Germinal center (tissue), 1 donor: ENCODE results near the gene ZFP36L1.

Experiments
- DNase-seq: peaks from one replicate; pipeline ENCODE4 v3.0.0; 2012; ENCODE audit warnings: mixed read lengths, low spot score

ZFP36L1 gene

DNA sequence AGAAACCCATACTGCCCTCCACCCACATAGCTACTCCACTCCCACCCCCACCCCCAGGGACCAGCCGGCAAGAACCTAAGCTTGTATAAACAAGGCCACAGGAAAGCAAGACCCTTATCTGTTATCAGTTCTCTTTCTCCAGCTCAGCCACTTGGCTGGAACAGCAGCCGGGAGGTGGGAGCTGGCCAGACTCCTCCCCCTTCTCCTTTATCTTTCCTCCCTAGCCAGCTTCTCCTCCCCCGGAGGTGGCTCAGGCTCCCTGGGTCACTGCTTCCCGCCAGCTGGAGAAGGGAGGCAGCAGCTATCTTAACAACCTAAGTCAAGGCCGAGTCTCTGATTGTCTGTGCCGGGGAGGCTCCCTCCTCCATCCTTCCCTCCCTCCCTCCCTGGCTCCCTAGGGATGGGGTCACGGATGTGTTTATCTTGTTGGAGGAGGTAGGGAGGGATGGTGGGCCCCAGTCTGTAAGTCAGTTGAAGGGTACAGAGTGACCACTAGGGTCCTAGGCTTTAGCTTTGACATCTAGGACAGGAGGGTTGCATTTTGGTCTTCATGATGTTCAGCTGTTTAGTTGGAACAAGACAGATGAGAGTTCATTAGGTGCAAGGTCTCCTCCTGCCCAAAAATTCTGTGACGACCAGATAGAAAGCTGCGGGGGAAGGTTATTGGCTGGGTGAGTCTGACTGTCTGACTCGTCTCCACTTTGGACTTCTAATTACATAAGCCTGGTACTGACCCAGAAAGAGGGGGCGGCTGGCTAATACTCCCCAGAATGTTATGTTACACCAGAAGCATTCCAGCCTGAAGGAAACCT is 29.7 kb downstream of the ZFP36L1 start:
- no peak for DNase-seq

DNA sequence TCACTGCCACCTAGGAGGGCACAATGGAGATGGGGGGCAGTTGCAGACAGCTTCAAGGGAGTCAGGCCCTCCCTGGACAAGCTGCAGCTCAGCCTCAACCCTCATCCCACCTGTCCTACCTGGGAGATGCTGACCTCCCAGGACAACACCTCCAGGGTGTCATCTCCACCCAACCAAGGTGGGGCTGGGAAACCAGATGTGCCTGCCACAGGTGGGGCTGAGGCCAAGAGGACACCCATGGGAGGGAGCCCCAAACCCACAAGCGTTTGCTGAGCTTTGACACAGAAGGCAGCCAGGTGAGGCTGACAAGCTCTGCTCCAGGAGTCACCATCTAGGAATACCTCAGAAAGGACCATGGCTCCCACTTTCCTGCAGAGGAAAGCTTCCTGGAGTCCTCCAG is 31.5 kb downstream of the ZFP36L1 start:
- no peak for DNase-seq

DNA sequence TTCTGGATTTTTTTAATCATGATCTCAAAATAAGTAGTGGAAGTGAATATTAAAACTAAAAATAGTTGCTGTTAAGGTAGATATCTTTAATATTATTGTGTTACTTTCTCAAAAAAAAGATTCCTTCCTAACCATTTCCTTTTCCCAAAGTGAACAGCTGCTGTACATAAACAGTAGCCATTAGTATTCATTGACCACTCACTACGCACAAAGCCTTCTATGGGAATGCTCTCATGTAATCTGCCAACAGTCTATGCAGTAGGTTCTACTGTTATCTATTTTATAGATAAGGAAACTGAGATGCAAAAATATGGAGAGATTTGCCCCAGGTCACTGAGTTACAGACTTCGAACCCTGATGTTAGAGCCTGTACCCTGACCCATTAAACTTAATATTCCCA is 32.1 kb downstream of the ZFP36L1 start:
- DNase-seq = no peak

GRCh38 chr14:68759937-68760336 is 32.9 kb downstream of the ZFP36L1 start:
- DNase-seq = no peak

DNA sequence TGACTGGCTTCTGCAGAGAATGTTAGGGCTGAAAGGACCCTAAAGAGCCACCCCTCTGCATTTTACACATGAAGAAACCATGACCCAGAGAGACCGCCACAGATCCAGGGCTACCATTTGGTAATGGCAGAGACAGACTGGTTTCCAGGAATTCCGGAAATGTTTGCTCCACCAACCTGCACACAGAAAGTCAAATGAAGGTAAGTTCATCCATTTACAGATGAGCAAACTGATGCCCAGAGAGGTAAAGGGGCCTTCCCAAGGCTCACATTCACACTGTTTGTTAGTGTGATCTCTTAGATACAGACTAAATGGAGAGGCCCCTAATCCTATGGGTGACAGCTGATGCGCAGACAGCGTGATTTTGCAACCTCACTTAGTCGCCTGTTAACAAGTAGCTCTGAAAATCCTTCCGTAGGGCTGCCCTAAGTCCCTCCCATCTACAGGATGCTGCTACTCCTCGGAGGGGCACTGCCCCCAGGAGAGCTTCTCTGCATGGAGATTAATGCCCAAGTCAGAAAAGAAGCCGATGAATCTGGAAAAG is 33.8 kb downstream of the ZFP36L1 start:
- no peak for DNase-seq

DNA sequence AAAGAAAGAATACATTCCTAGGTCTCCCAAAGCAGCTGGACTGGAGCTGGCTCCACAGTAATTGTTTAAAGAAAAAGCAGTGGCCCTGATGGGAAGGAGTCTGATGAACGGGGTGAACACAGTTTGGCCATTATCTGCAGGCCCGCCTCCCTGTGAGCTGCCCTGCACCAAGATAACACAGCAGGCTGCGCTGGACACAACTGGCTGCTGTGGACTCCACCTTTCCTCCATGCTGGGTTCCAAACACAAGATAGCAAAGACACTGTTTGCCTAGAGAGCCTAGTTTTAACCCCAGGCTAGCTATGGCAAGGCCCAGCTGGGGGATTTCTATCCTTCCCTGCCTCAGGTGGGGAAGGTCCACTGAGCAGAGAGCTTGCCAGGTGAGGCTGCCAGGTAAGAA is 34.6 kb downstream of the ZFP36L1 start:
- no peak for DNase-seq

- no peak for DNase-seq
Observed at GRCh38 chr14:68757618-68758081, 35.2 kb downstream of the ZFP36L1 start.

DNA sequence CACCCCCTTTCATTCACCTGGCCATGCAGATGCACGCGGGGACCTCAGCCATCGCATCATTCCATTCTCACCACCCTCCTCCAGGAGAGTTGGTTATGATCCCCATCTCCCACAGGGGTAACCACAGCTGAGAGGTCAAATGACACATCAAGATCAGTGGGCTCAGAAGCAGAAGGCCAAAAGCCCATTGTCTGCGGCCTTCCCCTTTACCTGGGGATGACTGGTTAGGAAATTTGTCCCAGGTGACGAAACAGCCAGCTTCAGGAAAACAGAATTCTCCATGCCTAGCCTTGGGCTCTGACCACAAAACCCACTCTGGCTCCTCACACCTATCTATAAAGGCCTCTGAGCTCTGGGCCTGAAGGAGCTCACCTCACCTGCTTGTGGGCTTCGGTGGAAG is 36.1 kb downstream of the ZFP36L1 start:
- DNase-seq = no peak

GRCh38 chr14:68756000-68756481 is 36.8 kb downstream of the ZFP36L1 start:
- no peak for DNase-seq

DNA sequence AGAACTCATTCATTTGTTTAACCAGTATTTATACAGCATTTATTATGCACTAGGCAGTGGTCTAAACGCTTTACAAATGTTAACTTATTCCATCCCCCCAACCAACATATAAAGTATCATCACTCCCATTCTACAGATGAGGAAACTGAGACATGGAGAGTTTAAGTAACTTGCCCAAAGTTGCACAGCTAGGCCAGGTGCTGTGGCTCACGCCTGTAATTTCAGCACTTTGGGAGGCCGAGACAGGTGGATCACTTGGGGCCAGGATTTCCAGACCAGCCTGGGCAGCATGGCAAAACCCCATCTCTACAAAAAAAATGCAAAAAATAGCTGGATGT is 37.9 kb downstream of the ZFP36L1 start:
- no peak for DNase-seq

- DNase-seq = no peak
Observed at GRCh38 chr14:68753690-68754089, 39.2 kb downstream of the ZFP36L1 start.

- no peak for DNase-seq
Observed at GRCh38 chr14:68752271-68753006, 40.4 kb downstream of the ZFP36L1 start.

- no peak for DNase-seq
Observed at GRCh38 chr14:68749487-68750475, 43.1 kb downstream of the ZFP36L1 start.

DNA sequence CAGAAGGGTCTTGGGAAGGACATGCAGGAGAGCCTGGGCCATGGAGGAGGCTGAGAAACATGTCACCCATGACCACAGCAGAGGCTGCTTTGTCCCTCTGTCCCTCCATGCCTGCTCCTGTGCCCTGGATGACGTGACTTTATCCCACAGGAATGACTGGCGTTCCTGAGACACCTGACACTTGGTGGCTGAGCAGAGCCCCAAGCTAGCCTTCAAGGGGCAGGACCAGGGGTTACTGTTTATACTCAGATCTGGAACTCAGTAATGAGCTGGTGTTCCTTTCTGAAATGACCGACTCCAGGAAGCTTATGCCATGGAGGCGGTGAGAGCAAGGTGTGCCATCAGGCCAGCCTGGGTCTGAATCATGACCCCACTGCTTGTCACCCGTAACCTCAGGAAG is 44.2 kb downstream of the ZFP36L1 start:
- DNase-seq = no peak

GRCh38 chr14:68748260-68748659 is 44.6 kb downstream of the ZFP36L1 start:
- no peak for DNase-seq

DNA sequence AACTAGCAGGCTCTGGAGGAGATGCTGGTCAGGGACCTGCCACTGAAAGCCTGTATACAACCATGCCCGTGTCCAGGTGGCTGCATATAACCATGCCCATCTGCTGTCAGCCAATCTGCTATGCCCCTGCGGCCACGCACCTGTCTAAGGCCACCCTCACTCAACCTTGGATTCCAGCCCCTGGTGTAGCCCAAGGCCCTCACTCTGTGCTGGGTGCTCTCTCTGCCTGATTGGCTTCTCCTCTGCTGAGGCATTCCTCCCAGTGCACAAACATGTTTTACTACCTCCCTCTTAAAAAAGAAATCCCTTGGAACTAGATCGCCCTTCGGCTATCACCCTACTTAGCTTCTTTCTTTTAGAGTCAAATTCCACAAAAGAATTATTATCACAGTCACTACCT is 45.5 kb downstream of the ZFP36L1 start:
- no peak for DNase-seq

DNA sequence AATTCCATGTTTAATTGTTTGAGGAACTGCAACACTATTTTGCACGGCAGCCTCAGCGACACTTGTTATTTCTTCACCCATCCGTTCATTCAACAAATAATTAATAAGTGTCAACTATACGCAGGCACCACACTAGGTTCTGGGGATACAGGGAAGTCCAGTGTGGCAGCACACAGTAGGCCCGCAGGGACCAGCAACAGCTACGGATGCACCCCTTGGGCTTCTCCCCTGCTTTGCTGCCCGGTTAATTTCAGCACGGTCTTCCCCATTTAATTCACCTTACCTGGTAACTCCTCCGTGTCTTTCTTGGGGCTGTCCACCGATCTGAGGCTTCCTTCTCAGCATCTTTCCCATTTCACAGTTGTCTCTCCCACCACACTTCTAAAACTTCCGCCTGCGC is 48.3 kb downstream of the ZFP36L1 start:
- no peak for DNase-seq

- DNase-seq = peak; percentile 76
Observed at GRCh38 chr14:68741839-68742470, 50.9 kb downstream of the ZFP36L1 start.

DNA sequence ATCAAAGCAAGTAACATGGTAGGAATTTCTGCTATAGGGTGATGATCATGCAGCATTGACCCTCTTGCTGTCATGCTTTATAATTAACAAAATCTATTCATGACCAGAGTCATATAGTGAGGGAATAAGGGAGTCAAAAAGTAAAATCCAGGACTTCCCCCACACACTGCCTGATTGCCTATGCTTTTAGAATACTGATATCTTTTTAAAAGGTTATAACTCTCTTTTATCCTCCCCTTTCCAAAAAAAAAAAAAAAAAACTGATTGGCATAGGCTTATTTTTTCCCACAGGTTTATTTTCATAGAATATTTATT is 51.4 kb downstream of the ZFP36L1 start:
- DNase-seq = no peak

GRCh38 chr14:68740788-68741476 is 51.9 kb downstream of the ZFP36L1 start:
- DNase-seq = no peak

- DNase-seq = no peak
Observed at GRCh38 chr14:68739701-68740100, 53.2 kb downstream of the ZFP36L1 start.
